ENCODE results near the gene AHDC1.
"Not testable (repeated sequence)": the region's sequence is repeated elsewhere in the genome, so short reads cannot be mapped to it uniquely, and the experiment has no call there.

Gene AHDC1

GRCh38 chr1:27556435-27556780 lies 47.5 kb downstream of the AHDC1 start:
- no peaks in the 10 kb centered on the region for H3K9me3 ChIP-seq (ENCODE audit: control insufficient read depth, insufficient read depth, low read length)
- H3K9ac ChIP-seq (ENCODE audit: low read depth, low read length), result no peak overlapping the region
- H3K4me1 ChIP-seq (ENCODE audit: insufficient read depth, low read length), result peaks cover 44% of the 10 kb centered on the region
- peaks cover 4% of the 10 kb centered on the region; the same call in 1 of the 2 replicates for H3K36me3 ChIP-seq (ENCODE audit: insufficient read depth, low read length)

GRCh38 chr1:27555700-27556424 lies 48.1 kb downstream of the AHDC1 start:
- H3K4me1 ChIP-seq (ENCODE audit: insufficient read depth, low read length), result peaks cover 40% of the 10 kb centered on the region
- no peaks in the 10 kb centered on the region for H3K9me3 ChIP-seq (ENCODE audit: control insufficient read depth, insufficient read depth, low read length)
- H3K36me3 ChIP-seq (ENCODE audit: insufficient read depth, low read length), result peaks cover 4% of the 10 kb centered on the region; the same call in 1 of the 2 replicates
- no peak overlapping the region for H3K9ac ChIP-seq (ENCODE audit: low read depth, low read length)

GRCh38 chr1:27554759-27555699 lies 48.9 kb downstream of the AHDC1 start:
- Histone ChIP-seq H3K9ac (ENCODE audit: low read depth, low read length) (no peak overlapping the region), H3K4me1 (ENCODE audit: insufficient read depth, low read length) (peaks cover 33% of the 10 kb centered on the region), H3K36me3 (ENCODE audit: insufficient read depth, low read length) (peaks cover 4% of the 10 kb centered on the region; the same call in 1 of the 2 replicates), H3K9me3 (ENCODE audit: control insufficient read depth, insufficient read depth, low read length) (no peaks in the 10 kb centered on the region)

- Histone ChIP-seq H3K4me1 (ENCODE audit: insufficient read depth, low read length) (peaks cover 27% of the 10 kb centered on the region), H3K36me3 (ENCODE audit: insufficient read depth, low read length) (peaks cover 4% of the 10 kb centered on the region; the same call in 1 of the 2 replicates), H3K9ac (ENCODE audit: low read depth, low read length) (no peak overlapping the region), H3K9me3 (ENCODE audit: control insufficient read depth, insufficient read depth, low read length) (no peaks in the 10 kb centered on the region)
Measured at GRCh38 chr1:27554293-27554692, 49.7 kb downstream of the AHDC1 start.

- not testable (repeated sequence) for H3K9ac ChIP-seq (ENCODE audit: low read depth, low read length); H3K9me3 ChIP-seq (ENCODE audit: control insufficient read depth, insufficient read depth, low read length); H3K36me3 ChIP-seq (ENCODE audit: insufficient read depth, low read length)
- H3K4me1 ChIP-seq (ENCODE audit: insufficient read depth, low read length), result peaks cover 26% of the 10 kb centered on the region
Measured at GRCh38 chr1:27553823-27554222, 50.1 kb downstream of the AHDC1 start.

GRCh38 chr1:27552911-27553420 lies 51.0 kb downstream of the AHDC1 start:
- peaks cover 18% of the 10 kb centered on the region for H3K4me1 ChIP-seq (ENCODE audit: insufficient read depth, low read length)
- H3K9ac ChIP-seq (ENCODE audit: low read depth, low read length), result no peak overlapping the region
- no peaks in the 10 kb centered on the region for H3K9me3 ChIP-seq (ENCODE audit: control insufficient read depth, insufficient read depth, low read length)
- H3K36me3 ChIP-seq (ENCODE audit: insufficient read depth, low read length), result peaks cover 4% of the 10 kb centered on the region; the same call in 1 of the 2 replicates

GRCh38 chr1:27551953-27552312 lies 52.0 kb downstream of the AHDC1 start:
- Histone ChIP-seq H3K4me1 (ENCODE audit: insufficient read depth, low read length) (peaks cover 11% of the 10 kb centered on the region), H3K9ac (ENCODE audit: low read depth, low read length) (no peak overlapping the region), H3K9me3 (ENCODE audit: control insufficient read depth, insufficient read depth, low read length) (no peaks in the 10 kb centered on the region), H3K36me3 (ENCODE audit: insufficient read depth, low read length) (peaks cover 4% of the 10 kb centered on the region; the same call in 1 of the 2 replicates)

GRCh38 chr1:27551170-27551952 lies 52.6 kb downstream of the AHDC1 start:
- peaks cover 4% of the 10 kb centered on the region; the same call in 1 of the 2 replicates for H3K36me3 ChIP-seq (ENCODE audit: insufficient read depth, low read length)
- peaks cover 8% of the 10 kb centered on the region for H3K4me1 ChIP-seq (ENCODE audit: insufficient read depth, low read length)
- H3K9me3 ChIP-seq (ENCODE audit: control insufficient read depth, insufficient read depth, low read length), result no peaks in the 10 kb centered on the region
- H3K9ac ChIP-seq (ENCODE audit: low read depth, low read length), result no peak overlapping the region

- Histone ChIP-seq H3K36me3 (ENCODE audit: insufficient read depth, low read length) (peaks cover 4% of the 10 kb centered on the region; the same call in 1 of the 2 replicates), H3K4me1 (ENCODE audit: insufficient read depth, low read length) (peaks cover 3% of the 10 kb centered on the region), H3K9ac (ENCODE audit: low read depth, low read length) (no peak overlapping the region), H3K9me3 (ENCODE audit: control insufficient read depth, insufficient read depth, low read length) (no peaks in the 10 kb centered on the region)
Measured at GRCh38 chr1:27550510-27551169, 53.3 kb downstream of the AHDC1 start.

GRCh38 chr1:27549807-27550408 lies 54.0 kb downstream of the AHDC1 start:
- H3K9me3 ChIP-seq (ENCODE audit: control insufficient read depth, insufficient read depth, low read length), result no peaks in the 10 kb centered on the region
- no peak overlapping the region for H3K9ac ChIP-seq (ENCODE audit: low read depth, low read length)
- H3K36me3 ChIP-seq (ENCODE audit: insufficient read depth, low read length), result peaks cover 4% of the 10 kb centered on the region
- no peaks in the 10 kb centered on the region; the same call in 1 of the 2 replicates for H3K4me1 ChIP-seq (ENCODE audit: insufficient read depth, low read length)

- Histone ChIP-seq H3K9me3 (ENCODE audit: control insufficient read depth, insufficient read depth, low read length) (no peaks in the 10 kb centered on the region), H3K4me1 (ENCODE audit: insufficient read depth, low read length) (no peaks in the 10 kb centered on the region), H3K36me3 (ENCODE audit: insufficient read depth, low read length) (no peaks in the 10 kb centered on the region; the same call in 1 of the 2 replicates), H3K9ac (ENCODE audit: low read depth, low read length) (no peak overlapping the region)
Measured at GRCh38 chr1:27548858-27549719, 54.9 kb downstream of the AHDC1 start.

- H3K9me3 ChIP-seq (ENCODE audit: control insufficient read depth, insufficient read depth, low read length), result no peaks in the 10 kb centered on the region
- no peaks in the 10 kb centered on the region; the same call in 1 of the 2 replicates for H3K36me3 ChIP-seq (ENCODE audit: insufficient read depth, low read length)
- peaks cover 2% of the 10 kb centered on the region; the same call in 1 of the 2 replicates for H3K4me1 ChIP-seq (ENCODE audit: insufficient read depth, low read length)
- no peak overlapping the region for H3K9ac ChIP-seq (ENCODE audit: low read depth, low read length)
Measured at GRCh38 chr1:27548136-27548853, 55.6 kb downstream of the AHDC1 start.

All from ES-I3 (cell line).